Kidney capillary endothelial cell (primary cell): ENCODE measurements around the gene GLS.
"Not testable (repeated sequence)": the region's sequence is repeated elsewhere in the genome, so short reads cannot be mapped to it uniquely, and the experiment has no call there.

ENCODE experiments used
- DNase-seq: peaks from one replicate; pipeline ENCODE4 v3.0.0-alpha.2; 2018; ENCODE audit warnings: low spot score

Gene GLS

GRCh38 chr2:190885844-190886243, 5.2 kb downstream of the GLS start:
- not testable (repeated sequence) for DNase-seq

GRCh38 chr2:190887089-190887488, 6.5 kb downstream of the GLS start:
- no peak for DNase-seq

GRCh38 chr2:190888449-190888848, 7.8 kb downstream of the GLS start:
- no peak for DNase-seq

- DNase-seq: no peak
Observed at GRCh38 chr2:190889175-190889943, 8.7 kb downstream of the GLS start.

GRCh38 chr2:190891372-190891771, 10.8 kb downstream of the GLS start:
- DNase-seq: no peak

GRCh38 chr2:190891889-190892288, 11.3 kb downstream of the GLS start:
- no peak for DNase-seq

- no peak for DNase-seq
Observed at GRCh38 chr2:190893157-190893556, 12.5 kb downstream of the GLS start.

- no peak for DNase-seq
Observed at GRCh38 chr2:190896477-190896876, 15.9 kb downstream of the GLS start.

GRCh38 chr2:190903693-190904450, 23.3 kb downstream of the GLS start:
- no peak for DNase-seq

GRCh38 chr2:190904640-190905261, 24.1 kb downstream of the GLS start:
- DNase-seq: no peak

- DNase-seq: no peak
Observed at GRCh38 chr2:190908532-190908931, 27.9 kb downstream of the GLS start.

GRCh38 chr2:190909680-190910079, 29.1 kb downstream of the GLS start:
- no peak for DNase-seq

- DNase-seq: no peak
Observed at GRCh38 chr2:190910341-190911136, 29.9 kb downstream of the GLS start.

GRCh38 chr2:190911813-190912212, 31.2 kb downstream of the GLS start:
- no peak for DNase-seq

- DNase-seq: no peak
Observed at GRCh38 chr2:190912726-190913125, 32.1 kb downstream of the GLS start.

GRCh38 chr2:190913725-190914124, 33.1 kb downstream of the GLS start:
- no peak for DNase-seq

- DNase-seq: no peak
Observed at GRCh38 chr2:190916829-190917228, 36.2 kb downstream of the GLS start.

GRCh38 chr2:190920085-190920484, 39.5 kb downstream of the GLS start:
- no peak for DNase-seq

GRCh38 chr2:190922376-190922775, 41.8 kb downstream of the GLS start:
- DNase-seq: no peak

- no peak for DNase-seq
Observed at GRCh38 chr2:190927301-190927700, 46.7 kb downstream of the GLS start.

- no peak for DNase-seq
Observed at GRCh38 chr2:190929919-190930318, 49.3 kb downstream of the GLS start.

- no peak for DNase-seq
Observed at GRCh38 chr2:190930411-190930810, 49.8 kb downstream of the GLS start.
